Loucy (cell line): Measurements from ENCODE around the gene SNX20.

Experiments
- H2AFZ ChIP-seq: fragments of 200-600 bp; sonication (generic); 2 replicates; pipeline ENCODE4 v1.6.0; 2016; ENCODE audit warnings: antibody characterized with exemption, mild to moderate bottlenecking, low read length, moderate library complexity
- H3F3A ChIP-seq: fragments of 200-600 bp; 2 replicates; pipeline ENCODE4 v1.6.0; 2016; ENCODE audit warnings: antibody characterized with exemption, low read depth, mild to moderate bottlenecking
- H3K27me3 ChIP-seq: fragments of 200-600 bp; sonication (generic); 2 replicates; pipeline ENCODE4 v1.6.1; 2014; ENCODE audit warnings: low read length, mild to moderate bottlenecking; ENCODE audit not compliant: insufficient read depth, poor library complexity, severe bottlenecking
- H3K36me3 ChIP-seq: fragments of 200-600 bp; sonication (generic); 2 replicates; pipeline ENCODE4 v1.6.1; 2016; ENCODE audit warnings: low read length; ENCODE audit not compliant: insufficient read depth
- H3K4me1 ChIP-seq: fragments of 200-600 bp; sonication (generic); 2 replicates; pipeline ENCODE4 v1.5.1; 2014; ENCODE audit warnings: low read length, mild to moderate bottlenecking; ENCODE audit not compliant: insufficient read depth, poor library complexity, severe bottlenecking
- H3K4me2 ChIP-seq: fragments of 200-600 bp; sonication (generic); 2 replicates; pipeline ENCODE4 v1.6.0; 2014; ENCODE audit warnings: antibody characterized with exemption, low read length, low read depth, mild to moderate bottlenecking; ENCODE audit not compliant: poor library complexity, severe bottlenecking
- H3K4me3 ChIP-seq: fragments of 200-600 bp; sonication (generic); 2 replicates; pipeline ENCODE4 v1.5.1; 2014; ENCODE audit warnings: low read length, mild to moderate bottlenecking, mixed read lengths; ENCODE audit not compliant: poor library complexity, severe bottlenecking
- H3K79me2 ChIP-seq: fragments of 200-600 bp; sonication (generic); 2 replicates; pipeline ENCODE4 v1.6.1; 2014; ENCODE audit warnings: low read length; ENCODE audit not compliant: insufficient read depth
- H3K9ac ChIP-seq: fragments of 200-600 bp; sonication (generic); 2 replicates; pipeline ENCODE4 v1.6.0; 2014; ENCODE audit warnings: mild to moderate bottlenecking, low read depth, low read length, moderate library complexity; ENCODE audit not compliant: poor library complexity, severe bottlenecking
- H3K9me2 ChIP-seq: fragments of 200-600 bp; sonication (generic); replicated peaks from 2 replicates; pipeline ENCODE4 v1.6.1; 2016; ENCODE audit warnings: low read depth, low read length, mixed read lengths
- H3K9me3 ChIP-seq: fragments of 200-600 bp; sonication (generic); 2 replicates; pipeline ENCODE4 v1.6.1; 2014; ENCODE audit warnings: mild to moderate bottlenecking, antibody characterized with exemption, low read length, low read depth; ENCODE audit not compliant: insufficient read depth
- H4K20me1 ChIP-seq: fragments of 200-600 bp; sonication (generic); 2 replicates; pipeline ENCODE4 v1.6.0; 2014; ENCODE audit warnings: antibody characterized with exemption, low read length, mild to moderate bottlenecking; ENCODE audit not compliant: insufficient read depth, poor library complexity, severe bottlenecking
- CTCF ChIP-seq: fragments of 200-600 bp; sonication (generic); conservative IDR thresholded peaks from 2 replicates; pipeline ENCODE4 v1.5.1; 2014; ENCODE audit warnings: mild to moderate bottlenecking, antibody characterized with exemption, low read length
- EZH2phosphoT487 ChIP-seq: fragments of 200-600 bp; IDR thresholded peaks from 2 replicates; pipeline ENCODE4 v1.6.1; 2018; ENCODE audit warnings: antibody characterized with exemption, mild to moderate bottlenecking, moderate library complexity, borderline replicate concordance

Gene SNX20

DNA sequence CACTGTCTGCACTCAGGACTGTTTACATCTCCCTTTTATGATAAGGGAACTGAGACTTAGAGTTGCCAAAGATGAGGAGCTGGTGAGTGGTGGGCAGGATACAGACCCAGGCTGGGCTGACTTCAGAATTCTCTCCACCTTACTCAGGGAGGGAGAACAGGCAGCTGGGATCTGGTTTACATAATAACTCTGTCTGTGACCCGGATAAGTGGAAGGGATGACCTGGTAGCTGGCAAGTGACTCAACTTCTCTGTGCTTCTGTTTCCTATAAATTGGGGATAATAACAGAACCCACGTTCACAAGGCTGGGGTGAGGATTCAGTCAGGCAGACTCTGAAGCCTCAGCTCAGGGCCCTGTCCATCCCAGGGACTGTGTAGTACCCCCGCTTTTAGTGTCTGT, 2.6 kb downstream of the SNX20 start:
- Histone ChIP-seq H3K4me1 (peaks cover 44% of the 10 kb centered on the region), H3F3A (no peaks in the 10 kb centered on the region), H3K27me3 (no peaks in the 10 kb centered on the region), H3K4me2 (peak overlapping the region; percentile 92), H4K20me1 (peaks cover 4% of the 10 kb centered on the region), H3K79me2 (peaks cover 45% of the 10 kb centered on the region), H3K9me2 (no peaks in the 10 kb centered on the region), H3K36me3 (peaks cover 14% of the 10 kb centered on the region; the same call in 1 of the 2 replicates), H3K4me3 (peak overlapping the region; percentile 79), H2AFZ (no peak overlapping the region), H3K9ac (peak overlapping the region; percentile 97), H3K9me3 (no peaks in the 10 kb centered on the region)
- no peak for TF ChIP-seq EZH2phosphoT487
- TF ChIP-seq CTCF = no peak

DNA sequence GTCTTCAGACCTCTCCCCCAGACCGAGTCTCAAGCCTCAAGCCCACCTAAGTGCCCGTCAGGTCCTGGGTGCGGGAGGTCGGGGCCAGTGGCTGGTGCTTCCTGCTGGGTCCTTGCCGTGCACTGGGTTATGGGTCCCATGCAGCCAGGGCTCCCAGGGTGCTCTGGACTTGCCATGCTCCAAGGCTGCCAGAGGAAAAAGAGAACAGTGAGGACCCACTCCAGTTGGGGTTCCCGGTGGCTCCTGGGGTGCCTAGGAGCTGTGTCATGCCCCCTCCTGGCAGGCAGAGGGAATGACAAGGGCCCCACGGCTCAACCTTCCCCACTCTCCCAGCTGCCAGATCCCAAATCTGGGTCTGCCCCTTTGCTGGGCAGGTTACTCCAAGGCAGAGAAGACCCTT, 3.8 kb downstream of the SNX20 start:
- H2AFZ ChIP-seq = no peak overlapping the region
- H3K36me3 ChIP-seq = peaks cover 26% of the 10 kb centered on the region; the same call in 1 of the 2 replicates
- H3K4me2 ChIP-seq = peak overlapping the region; percentile 92
- TF ChIP-seq EZH2phosphoT487 (no peak), CTCF (peak; percentile 69)
- H3K4me3 ChIP-seq = no peak overlapping the region
- H3K27me3 ChIP-seq = no peaks in the 10 kb centered on the region
- no peaks in the 10 kb centered on the region for H3K9me2 ChIP-seq
- no peaks in the 10 kb centered on the region for H3F3A ChIP-seq
- H3K9ac ChIP-seq = no peak overlapping the region
- peaks cover 45% of the 10 kb centered on the region for H3K79me2 ChIP-seq
- H4K20me1 ChIP-seq = peaks cover 4% of the 10 kb centered on the region
- peaks cover 32% of the 10 kb centered on the region for H3K4me1 ChIP-seq
- peaks cover 7% of the 10 kb centered on the region; the same call in 1 of the 2 replicates for H3K9me3 ChIP-seq

- Histone ChIP-seq H4K20me1 (peaks cover 4% of the 10 kb centered on the region), H3K9me3 (peaks cover 13% of the 10 kb centered on the region), H3K36me3 (peaks cover 32% of the 10 kb centered on the region; the same call in 1 of the 2 replicates), H3K9me2 (no peaks in the 10 kb centered on the region), H3K79me2 (peaks cover 45% of the 10 kb centered on the region), H2AFZ (no peak overlapping the region), H3K27me3 (no peaks in the 10 kb centered on the region), H3K9ac (no peak overlapping the region), H3K4me2 (peak overlapping the region; percentile 92), H3F3A (no peaks in the 10 kb centered on the region), H3K4me3 (no peak overlapping the region), H3K4me1 (peaks cover 26% of the 10 kb centered on the region)
- TF ChIP-seq CTCF (no peak), EZH2phosphoT487 (no peak)
These were observed 4.4 kb downstream of the SNX20 start for GRCh38 chr16:50676684-50677225.
